ENCODE results near the gene AJM1.
"Not testable (repeated sequence)": the region's sequence is repeated elsewhere in the genome, so short reads cannot be mapped to it uniquely, and the experiment has no call there.

Gene AJM1

DNA sequence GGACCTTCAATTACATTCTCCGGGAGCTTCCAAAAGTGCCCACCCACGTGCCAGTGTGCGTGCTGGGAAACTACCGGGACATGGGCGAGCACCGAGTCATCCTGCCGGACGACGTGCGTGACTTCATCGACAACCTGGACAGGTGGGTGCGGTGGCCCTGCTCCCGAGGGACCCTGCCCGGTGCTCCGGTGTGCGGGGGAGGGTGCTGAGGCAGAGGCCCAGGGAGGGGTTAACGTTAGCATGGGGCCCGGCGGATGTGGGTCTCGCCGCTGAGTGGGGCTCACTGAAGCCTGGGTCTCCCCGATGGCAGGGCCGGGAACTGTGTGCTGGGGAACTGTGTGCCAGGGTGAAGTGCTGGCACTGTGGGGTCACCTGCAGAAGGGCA lies 10.6 kb upstream of the AJM1 start:
- DNase-seq (ENCODE audit: low read depth in 2 of 2), result no peak

DNA sequence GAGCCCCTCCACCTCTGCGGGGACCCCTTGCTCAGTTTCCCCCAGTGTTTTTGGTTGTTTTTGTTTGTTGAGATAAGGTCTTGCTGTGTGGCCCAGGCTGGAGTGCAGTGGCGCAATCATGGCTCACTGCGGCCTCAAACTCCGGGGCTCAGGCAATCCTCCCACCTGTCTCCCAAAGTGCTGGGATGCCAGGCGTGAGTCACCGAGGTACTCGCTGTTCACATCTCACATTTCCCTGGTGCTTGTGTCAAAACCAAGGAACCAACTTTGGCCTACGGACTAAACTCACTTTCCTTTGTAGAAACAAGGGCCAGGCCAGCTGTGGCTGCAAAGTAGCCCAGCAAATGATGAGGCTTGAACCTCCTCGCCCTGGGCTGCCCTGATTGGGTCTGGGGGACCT lies 9.7 kb upstream of the AJM1 start:
- no peak for DNase-seq (ENCODE audit: low read depth in 2 of 2)

GRCh38 chr9:136833381-136834048 lies 8.8 kb upstream of the AJM1 start:
- DNase-seq (ENCODE audit: low read depth in 2 of 2), result not testable (repeated sequence)

GRCh38 chr9:136835162-136835931 lies 6.9 kb upstream of the AJM1 start:
- DNase-seq (ENCODE audit: low read depth in 2 of 2), result no peak

DNA sequence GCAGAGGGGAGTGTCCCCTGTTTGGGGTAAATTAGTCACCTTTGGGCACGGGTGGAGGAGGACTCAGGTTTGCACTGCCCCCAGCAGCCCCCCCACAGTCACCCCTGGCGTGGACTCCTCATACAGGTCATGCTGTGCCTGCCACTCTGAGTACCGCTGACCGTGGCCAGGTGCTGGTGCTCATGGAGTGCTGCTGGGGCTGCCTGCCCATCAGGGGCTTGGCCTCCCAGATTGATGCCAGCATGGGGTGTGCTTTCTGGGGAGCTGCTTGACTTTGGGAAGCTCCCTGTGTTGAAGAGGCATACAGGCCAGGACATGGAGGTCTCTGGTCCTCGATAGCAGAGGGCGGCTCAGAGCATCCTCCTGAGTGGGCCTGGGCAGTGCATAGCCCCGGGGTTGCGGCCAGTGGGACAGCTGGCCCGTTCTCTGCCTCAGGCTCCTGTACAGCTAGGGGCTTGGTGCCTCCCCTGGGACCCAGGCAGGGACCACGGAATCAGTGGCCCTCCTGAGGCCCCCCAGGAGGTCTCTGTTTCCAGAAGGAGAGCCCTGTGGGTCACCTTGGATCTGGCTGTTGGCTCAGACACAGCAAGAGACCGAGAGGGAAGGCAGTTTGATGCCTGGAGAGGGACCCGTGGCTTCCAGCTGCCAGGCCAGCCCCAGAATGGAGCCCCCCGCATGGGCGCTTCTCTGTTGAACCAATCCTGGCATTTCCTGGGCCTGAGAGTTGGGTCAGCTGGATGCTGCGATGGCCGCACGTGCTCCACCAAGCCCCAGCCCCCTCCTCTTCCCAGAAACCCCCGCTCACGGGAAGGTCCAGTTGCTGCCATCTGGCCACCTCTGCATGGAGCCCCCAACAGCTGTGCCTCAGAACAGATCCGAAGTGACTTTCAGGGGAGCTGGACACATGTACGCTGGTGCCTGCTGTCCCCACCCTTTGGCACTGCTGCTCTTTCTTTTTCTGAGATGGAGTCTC lies 6.1 kb upstream of the AJM1 start:
- DNase-seq (ENCODE audit: low read depth in 2 of 2), result no peak

- DNase-seq (ENCODE audit: low read depth in 2 of 2), result no peak
Observed at GRCh38 chr9:136837146-136837855, 5.0 kb upstream of the AJM1 start.

- not testable (repeated sequence) for DNase-seq (ENCODE audit: low read depth in 2 of 2)
Observed at GRCh38 chr9:136837856-136838277, 4.4 kb upstream of the AJM1 start.

DNA sequence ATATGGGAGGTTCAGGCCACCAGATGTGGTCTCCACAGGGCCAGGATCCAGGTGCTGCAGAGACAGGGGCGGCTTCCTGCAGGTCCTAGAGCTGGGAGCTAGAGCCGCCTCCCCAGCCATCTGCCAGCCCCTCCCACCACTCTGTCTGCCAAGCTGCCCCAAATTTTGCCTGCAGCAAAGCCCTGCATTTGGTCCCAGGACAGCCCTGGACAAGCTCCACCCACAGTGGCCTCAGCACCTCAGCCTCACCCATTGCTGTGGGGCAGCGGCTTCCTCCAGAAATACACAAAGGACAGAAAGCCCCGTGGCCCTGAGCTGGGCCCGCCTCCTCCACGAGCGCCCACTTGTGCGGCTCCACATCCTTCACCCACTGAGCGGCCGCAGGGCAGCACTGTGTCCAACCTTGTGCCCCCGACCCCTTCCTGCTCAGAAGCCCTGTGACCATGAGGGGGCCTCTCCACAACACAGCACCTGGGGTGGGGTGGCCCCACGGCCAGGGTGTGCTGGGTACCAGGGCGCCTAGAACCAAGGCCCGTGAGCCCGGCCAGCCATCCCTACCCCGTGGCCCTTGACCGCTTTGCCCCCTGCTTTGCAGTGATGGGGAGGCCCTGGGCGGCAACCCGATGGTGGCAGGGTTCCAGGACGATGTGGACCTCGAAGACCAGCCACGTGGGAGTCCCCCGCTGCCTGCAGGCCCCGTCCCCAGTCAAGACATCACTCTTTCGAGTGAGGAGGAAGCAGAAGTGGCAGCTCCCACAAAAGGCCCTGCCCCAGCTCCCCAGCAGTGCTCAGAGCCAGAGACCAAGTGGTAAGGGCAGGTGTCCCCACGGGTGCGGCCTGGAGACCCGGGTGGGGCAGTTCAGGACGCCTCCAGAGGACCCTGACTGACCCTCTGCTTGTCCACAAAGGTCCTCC lies 3.7 kb upstream of the AJM1 start:
- no peak for DNase-seq (ENCODE audit: low read depth in 2 of 2)

GRCh38 chr9:136839229-136840139 lies 2.8 kb upstream of the AJM1 start:
- no peak for DNase-seq (ENCODE audit: low read depth in 2 of 2)

GRCh38 chr9:136840140-136840876 lies 2.0 kb upstream of the AJM1 start:
- DNase-seq (ENCODE audit: low read depth in 2 of 2), result no peak

DNA sequence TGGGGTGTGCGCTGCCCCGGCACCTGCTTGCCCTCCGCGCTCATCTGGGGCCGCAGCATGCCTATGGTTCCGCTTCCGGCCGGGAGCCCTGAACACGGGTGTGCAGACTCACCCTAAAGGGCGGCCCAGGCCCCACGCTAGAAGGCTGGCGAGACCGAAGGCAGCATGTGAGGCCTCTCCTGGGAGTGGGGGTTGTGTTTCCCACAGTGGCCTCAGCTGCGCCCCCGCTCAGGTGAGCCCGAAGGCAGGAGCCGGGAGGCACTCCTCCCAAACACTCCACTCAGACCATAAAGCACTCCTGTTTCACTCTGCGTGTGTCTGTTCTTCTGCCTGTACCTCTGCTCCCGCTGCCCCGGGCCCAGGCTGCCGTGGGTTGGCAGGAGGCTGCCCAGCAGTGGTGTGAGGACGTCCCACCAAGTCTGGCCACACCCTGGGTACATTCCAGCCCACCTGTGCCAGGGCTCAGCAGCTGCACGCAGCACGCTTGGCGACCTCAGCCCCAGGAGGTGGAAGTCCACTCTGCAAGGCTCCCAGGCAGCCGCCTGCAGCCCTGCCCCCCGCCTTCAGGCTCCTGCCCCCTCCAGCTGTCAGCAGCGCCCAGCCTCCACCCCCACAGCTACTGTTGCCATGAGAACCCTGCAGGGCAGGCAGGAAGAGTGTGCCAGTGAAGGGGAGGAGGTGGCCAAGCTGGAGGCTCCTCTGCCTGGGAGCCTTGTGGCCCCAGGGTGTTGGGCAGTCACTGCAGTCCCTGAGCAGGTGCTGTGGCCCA lies 1.2 kb upstream of the AJM1 start:
- DNase-seq (ENCODE audit: low read depth in 2 of 2), result no peak

DNA sequence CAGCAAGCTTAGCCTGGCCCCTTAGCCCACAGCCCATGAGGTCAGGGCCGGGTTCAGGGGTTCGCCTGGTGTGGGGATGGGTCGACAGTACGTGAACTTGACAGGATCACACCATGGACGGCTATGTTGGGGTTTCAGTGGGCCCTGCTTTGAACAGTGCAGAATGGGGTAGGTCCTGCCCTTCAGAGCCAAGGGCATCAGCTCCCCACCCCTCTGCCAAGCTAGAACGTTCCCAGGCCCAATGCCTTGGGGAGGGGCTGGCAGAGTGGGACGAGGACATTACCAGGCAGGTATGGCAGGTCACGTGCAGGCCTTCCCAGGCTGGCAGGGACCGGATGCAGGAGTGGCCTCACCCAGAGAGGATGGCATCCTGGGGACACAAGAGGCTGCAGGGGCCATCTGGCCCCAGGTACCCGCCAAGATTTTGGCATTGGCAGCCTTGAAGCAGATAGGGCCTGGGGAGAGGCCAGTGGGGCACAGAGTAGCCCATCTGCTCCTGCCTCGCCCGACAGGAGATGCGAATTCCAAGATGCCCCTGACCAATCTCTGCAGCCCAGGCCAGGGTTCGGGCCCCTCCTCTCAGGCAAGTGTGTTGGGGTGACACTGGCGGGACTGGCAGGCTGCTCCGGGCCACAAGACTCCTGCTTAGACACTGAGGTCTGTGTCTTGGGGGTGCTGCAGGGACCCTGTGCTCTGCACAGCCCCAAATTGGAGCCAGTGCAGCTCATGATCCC lies 465 bp upstream of the AJM1 start:
- DNase-seq (ENCODE audit: low read depth in 2 of 2), result not testable (repeated sequence)

- DNase-seq (ENCODE audit: low read depth in 2 of 2), result not testable (repeated sequence)
Observed at GRCh38 chr9:136843159-136843800, 1.0 kb downstream of the AJM1 start.

DNA sequence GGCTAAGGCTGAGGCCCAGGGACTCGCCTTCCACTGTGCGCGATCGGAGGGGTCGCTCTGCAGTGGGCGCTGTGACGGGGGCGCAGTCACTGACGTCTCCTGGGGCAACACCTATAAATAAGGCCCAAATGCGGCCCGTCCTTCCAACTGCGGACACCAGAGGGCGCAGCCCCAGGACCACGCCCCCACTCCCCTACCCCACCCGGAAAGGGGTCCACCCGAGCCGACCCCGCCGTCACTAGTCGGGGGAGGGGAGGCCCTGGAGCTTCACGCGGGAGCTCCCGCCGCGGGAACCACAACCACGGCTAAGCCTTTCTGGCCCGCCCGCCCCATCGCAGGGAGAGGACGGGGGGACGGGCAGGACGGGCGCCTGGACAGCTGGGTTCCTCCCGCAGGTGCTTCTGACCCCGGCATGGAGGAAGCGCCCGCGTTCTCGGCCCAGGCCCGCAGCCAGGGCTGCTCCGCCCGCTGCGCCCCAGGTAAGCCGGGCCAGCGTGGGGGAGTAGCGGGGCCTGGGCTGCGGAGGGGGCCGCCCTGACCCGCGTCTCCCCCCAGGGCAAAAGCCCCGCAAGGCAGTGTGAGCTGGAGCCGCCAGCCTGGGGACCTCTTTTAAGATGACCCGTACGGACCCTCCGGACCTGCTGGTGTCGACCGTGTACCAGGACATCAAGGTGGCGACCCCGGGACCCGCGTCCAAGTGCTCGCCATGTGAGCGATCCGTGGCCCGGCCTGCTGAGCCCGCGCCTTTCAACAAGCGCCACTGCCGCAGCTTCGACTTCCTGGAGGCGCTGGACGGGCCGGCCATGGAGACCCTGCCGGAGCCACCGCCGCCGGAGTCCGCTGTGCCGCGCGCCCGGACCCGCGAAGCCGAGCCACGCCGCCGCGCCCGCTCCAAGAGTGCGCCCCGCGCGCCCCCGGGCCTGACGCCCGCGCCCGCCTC lies 1.8 kb downstream of the AJM1 start:
- peak; percentile 53 to 62 for DNase-seq (ENCODE audit: low read depth in 2 of 2)

DNA sequence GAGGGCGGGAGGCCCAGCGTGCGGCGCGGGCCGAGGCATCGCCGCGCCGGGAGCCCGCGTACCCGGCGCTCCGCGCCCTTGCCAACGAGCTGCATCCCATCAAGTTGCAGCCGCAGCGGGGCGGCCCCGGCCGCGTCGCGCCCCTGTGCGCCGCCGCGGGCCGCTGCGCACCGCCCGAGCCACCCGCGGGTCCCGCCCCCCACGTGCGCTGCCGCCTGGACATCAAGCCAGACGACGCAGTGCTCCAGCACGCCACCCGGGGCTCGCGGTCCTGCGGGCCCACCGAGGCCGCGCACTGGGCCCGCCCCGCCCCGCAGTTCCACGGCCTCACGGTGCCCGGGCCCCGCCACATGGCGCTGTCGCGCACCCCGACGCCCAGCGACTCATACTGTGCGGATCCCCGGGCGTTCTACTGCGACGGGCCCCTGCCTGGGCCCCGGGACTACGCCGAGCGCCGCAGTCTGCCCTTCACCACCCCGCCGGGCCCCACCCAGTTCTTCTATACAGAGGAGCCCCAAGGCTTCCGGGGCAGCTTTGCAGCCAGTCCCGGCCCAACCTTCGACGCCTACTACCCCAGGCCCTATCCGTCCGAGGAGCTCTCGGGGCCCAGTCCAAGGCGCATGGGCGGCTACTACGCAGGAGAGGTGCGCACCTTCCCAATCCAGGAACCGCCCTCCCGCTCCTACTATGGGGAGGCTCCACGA lies 2.6 kb downstream of the AJM1 start:
- DNase-seq (ENCODE audit: low read depth in 2 of 2), result no peak
